Parathyroid adenoma (tissue), 2 donors: ENCODE data around the gene NEXN.

ENCODE experiments used
- H2AFZ ChIP-seq: fragments of 300-600 bp; sonication (generic); one replicate; pipeline ENCODE4 v1.7.0; 2017; ENCODE audit warnings: antibody characterized with exemption, mild to moderate bottlenecking
- H3K27ac ChIP-seq: fragments of 300-600 bp; sonication (generic); one replicate; pipeline ENCODE4 v1.7.0; 2017
- H3K27me3 ChIP-seq: fragments of 300-600 bp; sonication (generic); one replicate; pipeline ENCODE4 v1.7.0; 2017; ENCODE audit warnings: low read length; ENCODE audit not compliant: control insufficient read depth, insufficient read depth
- H3K36me3 ChIP-seq: fragments of 300-600 bp; sonication (generic); one replicate; pipeline ENCODE4 v1.7.0; 2017; ENCODE audit warnings: low read length; ENCODE audit not compliant: control insufficient read depth, insufficient read depth
- H3K4me1 ChIP-seq: fragments of 300-600 bp; sonication (generic); one replicate; pipeline ENCODE4 v1.7.0; 2017; ENCODE audit warnings: control low read depth
- H3K4me2 ChIP-seq: fragments of 300-600 bp; sonication (generic); one replicate; pipeline ENCODE4 v1.7.0; 2017; ENCODE audit warnings: low read length
- H3K4me3 ChIP-seq: fragments of 300-600 bp; sonication (generic); one replicate; pipeline ENCODE4 v1.7.0; 2017; ENCODE audit warnings: low read depth, low read length
- H3K79me2 ChIP-seq: fragments of 300-600 bp; sonication (generic); one replicate; pipeline ENCODE4 v1.7.0; 2017; ENCODE audit warnings: control low read depth
- H3K9ac ChIP-seq: fragments of 300-600 bp; sonication (generic); one replicate; pipeline ENCODE4 v1.7.0; 2017; ENCODE audit warnings: mild to moderate bottlenecking
- H3K9me3 ChIP-seq: fragments of 300-600 bp; sonication (generic); one replicate; pipeline ENCODE4 v1.7.0; 2017; ENCODE audit warnings: low read length; ENCODE audit not compliant: control insufficient read depth
- CTCF ChIP-seq: fragments of 300-600 bp; sonication (generic); IDR thresholded peaks from one replicate; pipeline ENCODE4 v1.7.0; 2017; ENCODE audit warnings: antibody characterized with exemption, mild to moderate bottlenecking
- donor health status: primary hyperparathyroidism.

NEXN gene

GRCh38 chr1:77953907-77954306 lies 65.5 kb downstream of the NEXN start:
- Histone ChIP-seq H3K27ac (no peak overlapping the region), H2AFZ (no peak overlapping the region), H3K4me1 (no peaks in the 10 kb centered on the region), H3K4me3 (no peak overlapping the region), H3K79me2 (no peaks in the 10 kb centered on the region), H3K9ac (no peak overlapping the region), H3K9me3 (no peaks in the 10 kb centered on the region), H3K4me2 (no peak overlapping the region), H3K36me3 (no peaks in the 10 kb centered on the region), H3K27me3 (no peaks in the 10 kb centered on the region)
- no peak for TF ChIP-seq CTCF

GRCh38 chr1:77954521-77954920 lies 66.1 kb downstream of the NEXN start:
- H3K9ac ChIP-seq, result no peak overlapping the region
- H3K4me1 ChIP-seq, result no peaks in the 10 kb centered on the region
- no peak overlapping the region for H3K4me2 ChIP-seq
- H3K27me3 ChIP-seq, result no peaks in the 10 kb centered on the region
- H3K9me3 ChIP-seq, result no peaks in the 10 kb centered on the region
- no peak overlapping the region for H2AFZ ChIP-seq
- H3K4me3 ChIP-seq, result no peak overlapping the region
- no peaks in the 10 kb centered on the region for H3K79me2 ChIP-seq
- H3K27ac ChIP-seq, result no peak overlapping the region
- no peak for TF ChIP-seq CTCF
- no peaks in the 10 kb centered on the region for H3K36me3 ChIP-seq

GRCh38 chr1:77955709-77956108 lies 67.3 kb downstream of the NEXN start:
- H3K36me3 ChIP-seq, result no peaks in the 10 kb centered on the region
- H3K4me3 ChIP-seq, result no peak overlapping the region
- no peak overlapping the region for H2AFZ ChIP-seq
- TF ChIP-seq CTCF, result no peak
- no peaks in the 10 kb centered on the region for H3K4me1 ChIP-seq
- H3K9ac ChIP-seq, result no peak overlapping the region
- no peak overlapping the region for H3K27ac ChIP-seq
- H3K9me3 ChIP-seq, result no peaks in the 10 kb centered on the region
- H3K79me2 ChIP-seq, result no peaks in the 10 kb centered on the region
- no peaks in the 10 kb centered on the region for H3K27me3 ChIP-seq
- H3K4me2 ChIP-seq, result no peak overlapping the region

GRCh38 chr1:77956464-77956863 lies 68.0 kb downstream of the NEXN start:
- H3K4me2 ChIP-seq, result no peak overlapping the region
- H3K9ac ChIP-seq, result no peak overlapping the region
- H2AFZ ChIP-seq, result no peak overlapping the region
- no peak overlapping the region for H3K4me3 ChIP-seq
- H3K27ac ChIP-seq, result no peak overlapping the region
- no peaks in the 10 kb centered on the region for H3K79me2 ChIP-seq
- no peaks in the 10 kb centered on the region for H3K27me3 ChIP-seq
- no peaks in the 10 kb centered on the region for H3K9me3 ChIP-seq
- no peak for TF ChIP-seq CTCF
- H3K4me1 ChIP-seq, result no peaks in the 10 kb centered on the region
- H3K36me3 ChIP-seq, result no peaks in the 10 kb centered on the region

GRCh38 chr1:77958391-77958790 lies 70.0 kb downstream of the NEXN start:
- Histone ChIP-seq H3K9ac (no peak overlapping the region), H3K27me3 (no peaks in the 10 kb centered on the region), H3K27ac (no peak overlapping the region), H3K4me1 (no peaks in the 10 kb centered on the region), H3K79me2 (no peaks in the 10 kb centered on the region), H3K4me3 (no peak overlapping the region), H2AFZ (no peak overlapping the region), H3K4me2 (no peak overlapping the region), H3K9me3 (no peaks in the 10 kb centered on the region), H3K36me3 (no peaks in the 10 kb centered on the region)
- no peak for TF ChIP-seq CTCF
